HG03439 (cell line): ENCODE measurements around the gene TPT1.
"Not testable (repeated sequence)": the region's sequence is repeated elsewhere in the genome, so short reads cannot be mapped to it uniquely, and the experiment has no call there.

Experiments
- ATAC-seq: cut with Tn5 transposase; IDR thresholded peaks from one replicate; pipeline ENCODE4 v1.9.1; 2021; ENCODE audit warnings: mild to moderate bottlenecking, moderate library complexity; ENCODE audit not compliant: unreplicated experiment

TPT1 gene

GRCh38 chr13:45341034-45341798, at the start of gene TPT1:
Gene TPT1, minus strand, starts transcription at chr13:45341183. Its CDS starts 114 bp downstream, at chr13:45341069.
- peak; percentile 84 for ATAC-seq

DNA sequence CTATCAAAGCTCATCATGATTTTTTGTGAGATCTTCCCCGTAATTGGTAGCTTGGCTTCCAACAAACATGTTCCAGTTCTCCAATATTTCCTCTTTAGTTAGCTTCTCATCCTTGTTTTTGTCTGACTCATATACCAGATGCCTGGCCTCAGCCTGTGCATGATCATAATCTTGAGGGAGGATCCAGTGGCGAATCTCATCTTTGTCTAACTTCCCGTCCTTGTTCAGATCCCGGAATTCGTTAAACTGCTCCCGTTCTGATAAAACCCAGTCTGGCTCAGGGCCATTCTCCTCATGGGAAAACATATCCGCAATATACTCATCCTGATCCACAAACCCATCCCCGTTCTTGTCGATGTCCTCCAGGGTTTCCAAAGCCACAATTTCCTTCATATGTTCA, 49.4 kb upstream of the TPT1 start:
- ATAC-seq, result not testable (repeated sequence)

- no peak for ATAC-seq
Observed at GRCh38 chr13:45388664-45389063, 47.7 kb upstream of the TPT1 start.

GRCh38 chr13:45386892-45387575, 46.1 kb upstream of the TPT1 start:
- not testable (repeated sequence) for ATAC-seq

GRCh38 chr13:45385907-45386553, 45.0 kb upstream of the TPT1 start:
- ATAC-seq, result no peak

GRCh38 chr13:45385320-45385719, 44.3 kb upstream of the TPT1 start:
- ATAC-seq, result no peak

- ATAC-seq, result no peak
Observed at GRCh38 chr13:45384474-45385174, 43.6 kb upstream of the TPT1 start.

GRCh38 chr13:45382739-45383138, 41.8 kb upstream of the TPT1 start:
- not testable (repeated sequence) for ATAC-seq

DNA sequence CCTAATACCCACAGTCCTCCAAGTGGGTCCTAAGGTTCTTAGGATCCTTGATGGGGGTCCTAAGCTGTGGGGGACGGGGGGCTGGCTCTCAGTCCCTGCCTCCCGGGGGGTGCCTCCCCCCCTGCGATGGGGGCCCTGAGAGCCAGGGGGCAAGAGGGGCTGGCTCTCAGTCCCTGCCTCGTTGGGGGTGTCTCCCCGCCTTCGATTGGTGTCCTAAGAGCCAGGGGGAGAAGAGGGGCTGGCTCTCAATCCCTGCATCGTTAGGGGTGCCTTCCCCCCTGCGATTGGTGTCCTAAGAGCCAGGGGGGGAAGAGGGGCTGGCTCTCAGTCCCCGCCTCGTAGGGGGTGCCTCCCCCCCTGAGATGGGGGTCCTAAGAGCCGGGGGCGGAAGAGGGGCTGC, 40.2 kb upstream of the TPT1 start:
- ATAC-seq, result no peak

DNA sequence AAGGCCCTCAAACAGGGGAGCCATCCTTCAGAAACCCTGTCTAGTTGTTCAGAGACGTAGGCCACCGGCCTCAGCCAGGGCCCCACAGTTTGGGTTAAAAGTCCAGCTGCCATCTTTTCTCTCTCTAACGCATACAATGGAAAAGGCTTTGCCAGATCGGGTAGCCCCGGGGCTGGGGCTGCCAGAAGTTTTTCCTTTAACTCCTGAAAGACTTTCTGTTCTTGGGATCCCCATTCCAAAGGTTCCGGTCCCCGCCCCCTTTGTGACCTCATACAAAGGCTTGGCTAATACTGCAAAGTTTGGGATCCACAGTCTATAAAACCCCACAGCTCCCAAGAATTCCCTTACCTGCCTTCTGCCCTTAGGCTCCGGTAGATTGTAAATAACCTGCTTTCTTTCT, 39.7 kb upstream of the TPT1 start:
- ATAC-seq, result not testable (repeated sequence)

DNA sequence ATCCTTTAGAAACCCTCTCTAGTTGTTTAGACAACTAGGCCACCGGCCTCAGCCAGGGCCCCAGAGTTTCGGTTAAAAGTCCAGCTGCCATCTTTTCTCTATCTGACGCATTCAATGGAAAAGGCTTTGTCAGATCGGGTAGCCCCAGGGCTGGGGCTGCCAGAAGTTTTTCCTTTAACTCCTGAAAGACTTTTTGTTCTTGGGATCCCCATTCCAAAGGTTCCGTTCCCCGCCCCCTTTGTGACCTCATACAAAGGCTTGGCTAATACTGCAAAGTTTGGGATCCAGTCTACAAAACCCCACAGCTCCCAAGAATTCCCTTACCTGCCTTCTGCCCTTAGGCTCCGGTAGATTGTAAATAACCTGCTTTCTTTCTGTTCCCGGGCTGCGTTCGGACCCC, 38.5 kb upstream of the TPT1 start:
- ATAC-seq, result not testable (repeated sequence)

DNA sequence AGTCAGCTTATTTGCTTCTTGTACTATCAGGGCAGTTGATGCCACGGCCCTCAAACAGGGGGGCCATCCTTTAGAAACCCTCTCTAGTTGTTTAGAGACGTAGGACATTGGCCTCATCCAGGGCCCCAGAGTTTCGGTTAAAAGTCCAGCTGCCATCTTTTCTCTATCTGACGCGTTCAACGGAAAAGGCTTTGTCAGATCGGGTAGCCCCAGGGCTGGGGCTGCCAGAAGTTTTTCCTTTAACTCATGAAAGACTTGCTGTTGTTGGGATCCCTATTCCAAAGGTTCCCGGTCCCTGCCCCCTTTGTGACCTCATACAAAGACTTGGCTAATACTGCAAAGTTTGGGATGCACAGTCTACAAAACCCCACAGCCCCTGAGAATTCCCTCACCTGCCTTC, 37.8 kb upstream of the TPT1 start:
- not testable (repeated sequence) for ATAC-seq

DNA sequence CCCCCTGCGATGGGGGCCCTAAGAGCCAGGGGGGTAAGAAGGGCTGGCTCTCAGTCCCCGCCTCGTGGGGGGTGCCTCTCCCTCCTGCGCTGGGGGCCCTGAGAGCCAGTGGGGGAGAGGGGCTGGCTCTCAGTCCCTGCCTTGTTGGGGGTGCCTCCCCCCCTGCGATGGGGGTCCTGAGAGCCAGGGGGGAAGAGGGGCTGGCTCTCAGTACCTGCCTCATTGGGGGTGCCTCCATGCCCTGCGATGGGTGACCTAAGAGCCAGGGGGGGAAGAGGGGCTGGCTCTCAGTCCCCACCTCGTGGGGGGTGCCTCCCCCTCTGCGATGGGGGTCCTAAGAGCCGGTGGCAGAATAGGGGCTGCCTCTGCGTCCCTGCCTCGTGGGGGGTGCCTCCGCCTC, 36.3 kb upstream of the TPT1 start:
- not testable (repeated sequence) for ATAC-seq

- ATAC-seq, result not testable (repeated sequence)
Observed at GRCh38 chr13:45376651-45377050, 35.7 kb upstream of the TPT1 start.

- ATAC-seq, result no peak
Observed at GRCh38 chr13:45374917-45375316, 33.9 kb upstream of the TPT1 start.

- ATAC-seq, result no peak
Observed at GRCh38 chr13:45373162-45373547, 32.2 kb upstream of the TPT1 start.

DNA sequence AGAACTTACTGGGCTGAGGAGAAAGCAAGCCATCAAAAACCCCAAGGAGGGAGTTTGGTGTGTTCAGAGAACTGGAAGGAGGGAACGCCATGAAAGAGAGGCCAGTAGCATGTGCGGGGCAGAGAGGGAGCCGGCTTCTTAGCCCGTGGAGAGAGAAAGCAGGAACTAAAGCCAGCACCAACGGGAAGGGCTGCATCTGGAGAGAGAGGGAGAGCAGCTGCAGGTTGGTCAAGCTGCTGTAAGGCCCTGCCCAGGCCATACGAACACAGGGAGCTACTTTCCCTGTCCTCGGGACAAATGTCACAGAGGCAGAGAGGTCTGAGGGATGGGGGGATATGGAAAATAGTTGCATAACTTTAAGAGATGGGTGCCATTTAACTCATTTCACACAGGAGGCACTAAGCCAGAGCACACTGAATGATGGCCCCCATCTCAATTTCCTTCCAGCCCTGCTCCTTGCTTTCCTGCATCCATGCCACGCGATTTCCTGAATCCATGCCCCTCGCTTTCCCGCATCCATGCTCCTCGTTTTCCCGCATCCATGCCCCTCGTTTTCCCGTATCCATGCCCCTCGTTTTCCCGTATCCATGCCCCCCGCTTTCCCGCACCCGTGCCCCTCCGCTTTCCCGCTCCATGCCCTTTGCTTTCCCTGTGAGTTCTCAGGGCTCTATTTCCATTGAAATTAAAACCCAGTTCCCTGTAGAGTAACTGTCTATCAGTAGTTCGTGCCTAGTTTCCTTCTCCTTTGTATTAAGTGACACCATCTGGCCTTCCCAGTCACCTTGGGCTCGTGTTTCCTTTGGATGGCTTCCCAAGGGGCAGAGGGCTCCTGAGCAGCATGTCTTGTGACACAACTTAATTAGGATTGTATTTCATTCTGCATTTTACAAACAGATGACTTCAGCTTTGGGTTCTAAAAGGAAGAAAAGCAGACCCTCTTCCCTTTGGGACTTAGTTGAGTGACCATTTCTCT, 31.5 kb upstream of the TPT1 start:
- ATAC-seq, result no peak

DNA sequence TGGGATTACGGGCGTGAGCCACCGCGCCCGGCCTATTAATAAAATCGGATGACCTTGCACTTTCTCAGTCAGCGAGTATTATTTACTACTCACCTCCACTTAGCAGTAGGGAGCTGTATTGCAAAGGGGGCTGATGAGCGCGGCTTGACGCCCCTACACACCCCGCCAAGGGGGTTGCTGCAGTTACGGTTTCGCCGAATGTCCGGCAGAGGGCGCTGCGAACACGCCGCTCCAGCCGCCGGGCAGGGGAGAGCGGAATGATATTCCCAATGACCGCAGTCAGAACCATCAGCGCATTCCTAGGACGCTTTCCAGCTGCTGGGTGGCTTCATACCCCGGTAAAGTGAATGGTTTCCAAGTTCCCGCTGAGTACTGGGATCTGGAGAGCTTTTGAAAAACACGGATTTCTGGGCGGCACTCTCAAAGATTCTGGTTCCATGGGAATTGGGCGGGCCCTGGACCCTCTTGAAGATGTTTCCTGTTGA, 30.0 kb upstream of the TPT1 start:
- ATAC-seq, result no peak

DNA sequence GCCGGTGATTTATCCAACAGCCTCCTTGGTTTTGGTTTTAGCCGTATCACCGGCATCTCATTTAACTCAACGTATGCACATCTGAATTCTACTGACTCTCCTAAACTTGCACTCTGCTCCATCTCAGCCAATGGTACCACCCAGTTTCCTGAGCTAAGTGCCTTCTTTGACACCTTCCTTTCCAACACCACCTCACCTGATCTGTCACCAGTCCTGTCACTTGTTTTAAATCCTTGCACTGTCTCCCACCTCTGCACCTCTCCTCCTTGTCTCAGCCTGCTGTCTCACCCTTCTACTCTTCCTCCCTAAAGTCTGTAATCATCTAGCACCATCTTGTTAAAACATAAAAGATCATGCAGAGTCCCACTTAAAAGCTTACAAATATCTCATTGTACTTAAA, 28.1 kb upstream of the TPT1 start:
- ATAC-seq, result no peak

DNA sequence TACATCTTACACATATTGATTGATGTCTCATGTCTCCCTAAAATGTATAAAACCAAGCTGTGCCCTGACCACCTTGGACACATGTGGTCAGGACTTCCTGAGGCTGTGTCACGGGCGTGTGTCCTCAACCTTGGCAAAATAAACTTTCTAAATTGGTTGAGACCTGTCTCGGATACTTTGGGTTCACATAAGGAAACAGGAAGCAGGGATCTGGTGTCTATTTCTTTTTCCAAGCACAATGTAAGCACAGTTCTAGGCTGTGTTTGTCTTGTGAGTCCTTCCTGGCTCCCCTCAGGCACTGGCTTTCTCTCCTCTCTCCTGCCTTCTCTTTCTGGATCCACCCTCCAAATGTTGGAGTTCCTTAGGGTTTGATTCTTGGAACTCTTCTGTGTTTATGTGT, 27.6 kb upstream of the TPT1 start:
- no peak for ATAC-seq
